H1 (cell line): ENCODE measurements around the gene TNS3. TPM values are rescaled to one million over a fixed set of nuclear protein-coding genes. Genes with fewer than 3 reads are reported as not detected.

ENCODE experiments used
- CTCF ChIA-PET: fragments of 300-600 bp; sonication (Branson Sonifier 250); formaldehyde crosslinking; loops from one replicate; lab custom pipeline; 2021; ENCODE audit not compliant: partially characterized antibody; lab: Charles Lee
- POLR2A ChIA-PET: fragments of 300-600 bp; sonication (Branson Sonifier 250); formaldehyde crosslinking; loops from one replicate; lab custom pipeline; 2021; ENCODE audit warnings: inconsistent platforms; ENCODE audit not compliant: partially characterized antibody; lab: Charles Lee
- DNase-seq, 2 experiments: peaks; one replicate each; pipeline versions ENCODE4 v3.0.0 to v3.0.0-alpha.2; 2010 to 2022; ENCODE audit warnings: low spot score in 2 of 2, low read depth in 1 of 2, mixed read lengths in 1 of 2
- FAIRE-seq: peaks from 2 replicates; lab custom pipeline; 2011; peaks lifted over from hg19 to GRCh38; lab: Jason Lieb, UNC
- H2AFZ ChIP-seq: 2 replicates; pipeline ENCODE4 v1.8.1; 2012; ENCODE audit warnings: low read length, inconsistent platforms
- H2AK5ac ChIP-seq: 2 replicates; pipeline ENCODE4 v1.6.1; 2013; ENCODE audit warnings: low read depth, low read length
- H2BK120ac ChIP-seq: replicated peaks from 2 replicates; pipeline ENCODE3; 2013; ENCODE audit warnings: low read depth, low read length, inconsistent platforms
- H2BK12ac ChIP-seq: 2 replicates; pipeline ENCODE4 v1.6.1; 2013; ENCODE audit warnings: low read depth, low read length
- H2BK15ac ChIP-seq: 2 replicates; pipeline ENCODE4 v1.6.1; 2013; ENCODE audit warnings: low read length
- H2BK20ac ChIP-seq: 2 replicates; pipeline ENCODE4 v1.6.1; 2013; ENCODE audit warnings: low read length
- H2BK5ac ChIP-seq: 2 replicates; pipeline ENCODE4 v1.6.1; 2013; ENCODE audit warnings: low read depth, low read length
- H3K14ac ChIP-seq: 2 replicates; pipeline ENCODE4 v1.6.1; 2013; ENCODE audit warnings: inconsistent platforms; ENCODE audit not compliant: insufficient read length
- H3K18ac ChIP-seq: 2 replicates; pipeline ENCODE4 v1.6.1; 2013; ENCODE audit warnings: low read length; ENCODE audit errors: extremely low read depth
- H3K23ac ChIP-seq: 2 replicates; pipeline ENCODE4 v1.6.1; 2013; ENCODE audit warnings: inconsistent platforms; ENCODE audit not compliant: insufficient read length
- H3K23me2 ChIP-seq: 2 replicates; pipeline ENCODE4 v1.6.1; 2013; ENCODE audit warnings: low read depth, low read length
- H3K27ac ChIP-seq: 2 replicates; pipeline ENCODE4 v1.6.1; 2011; ENCODE audit warnings: low read depth, low read length, inconsistent platforms
- H3K27me3 ChIP-seq, 4 experiments: replicated peaks in 1 of 4; 1 replicate in 1 of 4; 2 replicates in 3 of 4; pipeline versions ENCODE4 v1.6.1 to v1.8.1; 2011 to 2013; ENCODE audit warnings: low read length in 3 of 4, mild to moderate bottlenecking in 3 of 4, inconsistent platforms in 2 of 4, mixed read lengths in 2 of 4, moderate library complexity in 1 of 4; ENCODE audit not compliant: control insufficient read depth in 3 of 4, insufficient read depth in 3 of 4; ENCODE audit errors: extremely low read depth in 1 of 4
- H3K36me3 ChIP-seq, 4 experiments: 2 replicates each; pipeline versions ENCODE4 v1.6.1 to v1.8.1; 2011 to 2013; ENCODE audit warnings: mild to moderate bottlenecking in 4 of 4, low read length in 3 of 4, moderate library complexity in 2 of 4, control low read depth in 1 of 4, inconsistent platforms in 1 of 4; ENCODE audit not compliant: insufficient read depth in 4 of 4, control insufficient read depth in 2 of 4
- H3K4ac ChIP-seq: replicated peaks from 2 replicates; pipeline ENCODE3; 2013; ENCODE audit warnings: low read length, low read depth, mixed read lengths, inconsistent platforms; ENCODE audit not compliant: insufficient read length
- H3K4me1 ChIP-seq, 4 experiments: replicated peaks in 1 of 4; 1 replicate in 1 of 4; 2 replicates in 3 of 4; pipeline versions ENCODE4 v1.6.1 to v1.8.1; 2011 to 2013; ENCODE audit warnings: low read length in 3 of 4, inconsistent platforms in 2 of 4, mixed read lengths in 1 of 4; ENCODE audit not compliant: insufficient read depth in 4 of 4, control insufficient read depth in 3 of 4
- H3K4me2 ChIP-seq, 2 experiments: 2 replicates each; pipeline versions ENCODE4 v1.6.1 to v1.8.1; 2011 to 2013; ENCODE audit warnings: low read depth in 2 of 2, low read length in 2 of 2, control low read depth in 1 of 2, inconsistent platforms in 1 of 2, mild to moderate bottlenecking in 1 of 2; ENCODE audit not compliant: insufficient read depth in 1 of 2
- H3K4me3 ChIP-seq, 4 experiments: fragments of 200-600, 300-600 bp in 1 of 4; sonication (generic), shearing (Covaris generic), sonication (Bioruptor Twin) in 1 of 4; 2 replicates each; pipeline versions ENCODE4 v1.5.1 to v1.8.1; 2011 to 2016; ENCODE audit warnings: low read length in 4 of 4, low read depth in 3 of 4, control low read depth in 2 of 4, inconsistent platforms in 2 of 4, mild to moderate bottlenecking in 2 of 4, mixed read lengths in 1 of 4, moderate library complexity in 1 of 4; ENCODE audit not compliant: insufficient read depth in 2 of 4; ENCODE audit errors: extremely low read depth in 1 of 4
- H3K56ac ChIP-seq: replicated peaks from 2 replicates; pipeline ENCODE3; 2013; ENCODE audit warnings: low read depth, mild to moderate bottlenecking, mixed read lengths, low read length, inconsistent platforms; ENCODE audit not compliant: insufficient read length
- H3K79me1 ChIP-seq: 2 replicates; pipeline ENCODE4 v1.6.1; 2013; ENCODE audit warnings: low read depth, low read length, control low read depth
- H3K79me2 ChIP-seq, 2 experiments: 2 replicates each; pipeline versions ENCODE4 v1.6.1 to v1.8.1; 2012 to 2013; ENCODE audit warnings: low read length in 2 of 2, mild to moderate bottlenecking in 2 of 2, inconsistent platforms in 1 of 2; ENCODE audit not compliant: insufficient read depth in 2 of 2, control insufficient read depth in 1 of 2
- H3K9ac ChIP-seq, 4 experiments: replicated peaks in 1 of 4; 1 replicate in 1 of 4; 2 replicates in 3 of 4; pipeline versions ENCODE4 v1.6.1 to v1.8.1; 2011 to 2013; ENCODE audit warnings: low read depth in 3 of 4, low read length in 3 of 4, control low read depth in 2 of 4, mild to moderate bottlenecking in 2 of 4, moderate library complexity in 2 of 4, inconsistent platforms in 1 of 4; ENCODE audit errors: extremely low read depth in 1 of 4
- H3K9me3 ChIP-seq, 2 experiments: 2 replicates each; pipeline versions ENCODE4 v1.6.1 to v1.8.1; 2012 to 2013; ENCODE audit warnings: mild to moderate bottlenecking in 2 of 2, moderate library complexity in 2 of 2, control low read depth in 1 of 2, inconsistent platforms in 1 of 2, low read depth in 1 of 2, low read length in 1 of 2, mixed read lengths in 1 of 2; ENCODE audit not compliant: insufficient read depth in 2 of 2
- H4K20me1 ChIP-seq, 2 experiments: replicated peaks in 1 of 2; 2 replicates each; pipeline versions ENCODE3 to v1.8.1; 2011 to 2013; ENCODE audit warnings: inconsistent platforms in 2 of 2, low read length in 2 of 2, mild to moderate bottlenecking in 1 of 2; ENCODE audit not compliant: insufficient read depth in 2 of 2, control insufficient read depth in 1 of 2
- H4K5ac ChIP-seq: 2 replicates; pipeline ENCODE4 v1.6.1; 2013; ENCODE audit warnings: low read length, low read depth, mixed read lengths, inconsistent platforms; ENCODE audit not compliant: insufficient read length
- H4K8ac ChIP-seq: 2 replicates; pipeline ENCODE4 v1.8.0; 2013; ENCODE audit warnings: mild to moderate bottlenecking, moderate library complexity, low read length, inconsistent platforms; ENCODE audit not compliant: insufficient read depth; ENCODE audit errors: extremely low read depth
- H4K91ac ChIP-seq: replicated peaks from 2 replicates; pipeline ENCODE3; 2013; ENCODE audit warnings: low read length, mixed read lengths, inconsistent platforms; ENCODE audit not compliant: insufficient read length
- BRCA1 ChIP-seq: IDR thresholded peaks from 2 replicates; pipeline ENCODE4 v1.6.1; 2012; ENCODE audit warnings: low read depth, low read length, improper control_type of control experiment
- CBX8 ChIP-seq: fragments of 300-800, 300-1000 bp; sonication (generic); IDR thresholded peaks from 2 replicates; pipeline ENCODE4 v1.7.1; 2016; ENCODE audit warnings: low read depth, low read length, borderline replicate concordance
- FOSL1 ChIP-seq: IDR thresholded peaks from 2 replicates; pipeline ENCODE4 v1.6.1; 2011; ENCODE audit warnings: mild to moderate bottlenecking, low read depth, low read length, moderate library complexity; ENCODE audit not compliant: insufficient read depth
- POU5F1 ChIP-seq: IDR thresholded peaks from 2 replicates; pipeline ENCODE4 v1.6.1; 2011; ENCODE audit warnings: low read depth, mild to moderate bottlenecking, low read length, moderate library complexity
- SIX5 ChIP-seq: IDR thresholded peaks from 2 replicates; pipeline ENCODE4 v1.6.1; 2011; ENCODE audit warnings: mild to moderate bottlenecking, low read depth, low read length
- SP4 ChIP-seq: IDR thresholded peaks from 2 replicates; pipeline ENCODE4 v1.6.1; 2012; ENCODE audit warnings: low read length, inconsistent platforms
- TBP ChIP-seq: IDR thresholded peaks from 2 replicates; pipeline ENCODE4 v1.6.1; 2011; ENCODE audit warnings: low read depth, low read length, improper control_type of control experiment
- USF2 ChIP-seq: IDR thresholded peaks from 2 replicates; pipeline ENCODE4 v1.6.1; 2011; ENCODE audit warnings: low read length, improper control_type of control experiment
- ZNF274 ChIP-seq: IDR thresholded peaks from 2 replicates; pipeline ENCODE4 v1.7.0; 2012; ENCODE audit warnings: low read length, borderline replicate concordance; ENCODE audit errors: extremely low read depth
- WGBS, 2 experiments: shearing (Covaris generic) in 1 of 2; methylation state at CpG; one replicate each; pipeline versions ENCODE4 v1.1.6 to v1.1.7; 2013 to 2015; ENCODE audit warnings: low lambda C conversion rate in 2 of 2, mixed read lengths in 2 of 2, inconsistent platforms in 1 of 2, low coverage in 1 of 2, missing lambda C conversion rate in 1 of 2; ENCODE audit not compliant: insufficient replicate concordance in 2 of 2, insufficient coverage in 1 of 2, insufficient read length in 1 of 2; ENCODE audit errors: extremely low coverage in 1 of 2, missing lambda C conversion rate in 1 of 2; 5-methylcytosine and 5-hydroxymethylcytosine counted together
- polyA plus RNA-seq, 7 experiments: library from polyadenylated mRNA; depleted of rRNA in 3 of 7; stranded (reverse) in 5 of 7; unstranded in 2 of 7; fragments of >200 nt in 5 of 7; fragments of 200-250 nt in 2 of 7; gene quantifications; 1 replicate in 5 of 7; 2 replicates in 1 of 7; 4 replicates in 1 of 7; pipeline versions ENCODE4 v1.2.1 to v1.2.3, GENCODE V29; 2011 to 2013; ENCODE audit warnings: missing spikeins in 2 of 7, mixed read lengths in 2 of 7
- total RNA-seq: library from RNA; stranded (reverse); fragmentation: NEBNext Ultra II Directional; extraction: Animal tissue kit (Norgen Biotek cat#: 25700); gene quantifications from 2 replicates; pipeline ENCODE4 v1.2.1, GENCODE V29; 2021

Gene TNS3
- total and polyA plus RNA-seq, 2 of the 8 experiments (the other 6 are each of a cell fraction or from before 2014, with no cell fraction given) = 11.9 to 24.2 TPM

GRCh38 chr7:47496666-47497065 lies 85.2 kb downstream of the TNS3 start:
- Histone ChIP-seq H4K91ac (no peak overlapping the region), H3K4me1 (peaks cover 0 to 19% (median 6%) of the 10 kb centered on the region in 4 experiments; a peak in 6 of 7 replicates), H3K36me3 (no peaks in the 10 kb centered on the region), H3K23me2 (no peaks in the 10 kb centered on the region), H3K79me2 (no peaks in the 10 kb centered on the region), H3K23ac (no peak overlapping the region), H3K4me2 (no peak overlapping the region), H2AK5ac (no peak overlapping the region), H2BK12ac (0 out of 2 replicates have a peak overlapping the region, but pooled peaks have one; percentile 17), H3K9me3 (no peaks in the 10 kb centered on the region), H3K79me1 (peaks cover 2% of the 10 kb centered on the region), H3K9ac (no peak overlapping the region), H4K8ac (0 out of 2 replicates have a peak overlapping the region, but pooled peaks have one; percentile 5), H3K27me3 (no peaks in the 10 kb centered on the region), H3K27ac (no peak overlapping the region), H3K18ac (no peak overlapping the region), H3K4me3 (no peak overlapping the region), H2BK120ac (no peak overlapping the region), H3K56ac (no peak overlapping the region), H2BK5ac (no peak overlapping the region), H2BK20ac (no peak overlapping the region), H2AFZ (no peak overlapping the region), H3K14ac (no peak overlapping the region), H2BK15ac (0 out of 2 replicates have a peak overlapping the region, but pooled peaks have one; percentile 10), H3K4ac (no peak overlapping the region), H4K5ac (no peak overlapping the region), H4K20me1 (peaks cover 1 to 11% of the 10 kb centered on the region in 2 experiments)
- ChIA-PET POLR2A (no interaction called here), CTCF (interaction anchor here (0.8 to 1.6 kb wide), 7 partner anchors 8 to 196 kb away, joined by 3 to 6 read pairs (median 4); no protein-coding TSS in a partner anchor)
- DNase-seq = no peak
- WGBS, 2 experiments = 81% methylated on average over 7 of the region's 7 CpGs; no CpG with 5 or more reads in 1 of the 2 experiments
- no peak for FAIRE-seq
- no peak for TF ChIP-seq ZNF274
- TF ChIP-seq TBP = no peak
- TF ChIP-seq SIX5 = no peak
- TF ChIP-seq FOSL1 = no peak
- no peak for TF ChIP-seq SP4
- no peak for TF ChIP-seq POU5F1
- no peak for TF ChIP-seq BRCA1
- TF ChIP-seq USF2 = no peak
- no peak for TF ChIP-seq CBX8
